GM19397 (cell line): ENCODE data around the gene METTL26.

Source experiments
- ATAC-seq: cut with Tn5 transposase; IDR thresholded peaks from one replicate; pipeline ENCODE4 v1.9.1; 2021; ENCODE audit warnings: mild to moderate bottlenecking, moderate library complexity; ENCODE audit not compliant: unreplicated experiment

The METTL26 gene

GRCh38 chr16:641326-642188, 5.5 kb upstream of the METTL26 start, which contains the start of gene MCRIP2:
Gene MCRIP2 (plus strand): TSS chr16:641828. CDS start chr16:641992, 164 bp downstream.
- ATAC-seq: peak; percentile 43

GRCh38 chr16:640614-641013, 4.5 kb upstream of the METTL26 start:
- no peak for ATAC-seq

GRCh38 chr16:638836-639235, 2.7 kb upstream of the METTL26 start:
- ATAC-seq: no peak

- no peak for ATAC-seq
Observed at GRCh38 chr16:638034-638543, 2.0 kb upstream of the METTL26 start.

- no peak for ATAC-seq
Observed at GRCh38 chr16:637081-638018, 1.2 kb upstream of the METTL26 start.

- peak; percentile 5 for ATAC-seq
Observed at GRCh38 chr16:635573-636205, 416 bp downstream of the METTL26 start.

GRCh38 chr16:634996-635395, 1.1 kb downstream of the METTL26 start:
- ATAC-seq: no peak

- no peak for ATAC-seq
Observed at GRCh38 chr16:634051-634670, 1.9 kb downstream of the METTL26 start.

- no peak for ATAC-seq
Observed at GRCh38 chr16:633336-634050, 2.6 kb downstream of the METTL26 start.

GRCh38 chr16:632486-633335, 3.4 kb downstream of the METTL26 start:
- ATAC-seq: no peak

- no peak for ATAC-seq
Observed at GRCh38 chr16:631808-632358, 4.2 kb downstream of the METTL26 start.

GRCh38 chr16:630815-631405, 5.2 kb downstream of the METTL26 start, which contains the start of gene WFIKKN1:
Gene WFIKKN1 (plus strand): TSS chr16:630985. CDS start chr16:631254, 269 bp downstream.
- no peak for ATAC-seq

GRCh38 chr16:630249-630814, 5.8 kb downstream of the METTL26 start:
- ATAC-seq: no peak

GRCh38 chr16:629833-630248, 6.3 kb downstream of the METTL26 start:
- ATAC-seq: no peak

GRCh38 chr16:629185-629832, 6.8 kb downstream of the METTL26 start:
- ATAC-seq: no peak

GRCh38 chr16:628321-629061, 7.6 kb downstream of the METTL26 start:
- ATAC-seq: no peak
